HG03442 (cell line): ENCODE measurements around the gene WDR49.

ENCODE experiments used
- ATAC-seq: cut with Tn5 transposase; IDR thresholded peaks from one replicate; pipeline ENCODE4 v1.9.1; 2021; ENCODE audit warnings: mild to moderate bottlenecking, moderate library complexity; ENCODE audit not compliant: unreplicated experiment

Gene WDR49

DNA sequence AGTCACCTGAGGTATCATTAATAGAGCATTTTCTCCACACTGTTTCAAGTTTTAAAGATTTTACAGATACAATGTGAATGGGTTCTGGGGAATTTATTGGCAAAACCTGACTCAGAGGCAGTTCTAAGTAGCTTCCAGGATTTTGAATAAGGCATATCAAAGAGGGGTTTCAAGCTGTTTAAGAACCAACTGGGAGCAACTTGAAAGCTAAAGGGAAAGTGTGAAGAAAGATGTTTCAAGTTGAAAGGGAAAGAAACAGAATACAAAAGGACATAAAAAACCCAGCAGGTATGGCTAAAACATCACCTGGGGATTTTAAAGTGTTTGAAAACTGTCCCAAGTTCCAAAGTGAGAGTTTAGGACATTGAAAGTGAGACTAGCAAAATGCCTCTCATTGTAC lies 162.1 kb downstream of the WDR49 start:
- no peak for ATAC-seq

DNA sequence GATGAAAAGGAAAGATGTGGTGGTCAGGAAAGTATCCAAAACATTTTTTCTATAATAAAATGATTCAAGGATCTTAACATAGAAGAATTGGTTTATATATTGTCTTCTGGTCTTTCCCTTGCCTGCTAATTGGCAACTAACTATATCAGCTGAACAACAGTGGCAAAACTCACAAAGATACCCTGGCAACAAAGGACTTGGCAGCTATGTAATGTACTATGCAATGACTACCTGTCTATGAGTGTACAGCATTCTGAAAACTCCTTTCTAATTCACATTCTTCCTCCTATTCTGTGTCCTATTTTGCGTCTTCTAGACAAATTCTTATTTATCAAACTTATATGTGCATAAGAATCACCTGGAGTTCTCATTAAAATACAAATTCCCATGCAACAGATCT lies 164.2 kb downstream of the WDR49 start:
- no peak for ATAC-seq

DNA sequence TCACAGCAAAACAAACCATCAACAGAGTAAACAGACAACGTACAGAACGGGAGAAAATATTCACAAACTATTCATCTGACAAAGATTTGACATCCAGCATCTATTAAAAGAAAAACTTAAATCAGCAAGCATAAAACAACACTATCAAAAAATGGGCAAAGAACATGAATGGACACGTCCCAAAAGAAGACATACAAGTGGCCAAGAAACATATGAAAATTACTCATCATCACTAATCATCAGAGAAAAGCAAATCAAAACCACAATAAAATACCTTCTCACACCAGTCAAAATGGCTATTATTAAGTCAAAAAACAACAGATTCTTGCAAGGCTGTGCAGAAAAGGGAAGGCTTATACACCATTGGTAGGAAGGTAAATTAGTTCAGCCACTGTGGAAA lies 166.2 kb downstream of the WDR49 start:
- no peak for ATAC-seq

DNA sequence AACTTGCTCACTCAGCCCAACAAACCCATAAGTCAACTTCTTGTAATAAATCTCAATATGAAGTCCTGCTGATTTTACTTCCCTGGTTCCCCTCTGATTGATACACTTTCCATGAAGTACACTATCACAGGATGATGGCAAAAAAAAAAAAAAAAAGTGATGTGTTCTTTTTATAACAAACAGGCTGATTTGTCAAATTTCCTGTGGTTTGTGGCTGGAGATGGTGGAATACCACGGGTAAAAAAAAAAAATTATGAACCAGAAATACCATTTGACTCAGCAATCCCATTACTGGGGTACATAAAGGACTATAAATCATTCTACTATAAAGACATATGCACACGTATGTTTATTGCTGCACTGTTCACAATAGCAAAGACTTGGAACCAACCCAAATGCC lies 169.2 kb downstream of the WDR49 start:
- no peak for ATAC-seq

DNA sequence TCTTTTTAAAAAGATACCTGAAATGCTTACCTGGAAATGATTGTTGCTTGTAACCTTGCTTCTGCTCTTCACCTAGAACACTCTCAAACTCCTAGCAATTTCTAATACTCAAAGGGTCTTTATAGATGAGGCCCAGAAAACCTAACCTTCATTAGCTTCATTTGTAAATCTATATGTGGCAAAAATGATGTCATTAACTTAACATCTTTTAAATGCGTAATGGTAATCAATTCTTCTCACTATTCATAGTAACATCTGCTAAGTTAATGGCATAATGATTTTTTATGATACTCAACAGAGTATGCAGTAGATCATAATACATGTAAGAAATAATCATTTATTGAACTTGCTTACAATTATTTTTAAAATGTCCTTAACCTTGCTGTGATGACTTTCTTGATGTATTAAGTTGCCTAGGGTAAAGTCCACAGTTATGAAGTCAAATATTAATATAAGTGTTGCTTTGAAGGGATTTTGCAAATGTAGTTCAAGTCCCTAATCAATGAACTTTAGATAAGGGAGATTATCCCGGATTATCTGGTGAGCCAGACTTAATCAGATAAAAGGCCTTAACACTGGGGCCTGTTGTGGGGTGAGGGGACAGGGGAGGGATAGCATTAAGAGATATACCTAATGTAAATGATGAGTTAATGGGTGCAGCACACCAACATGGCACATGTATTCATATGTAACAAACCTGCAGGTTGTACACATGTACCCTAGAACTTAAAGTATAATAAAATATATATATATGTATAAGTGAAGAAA lies 169.8 kb downstream of the WDR49 start:
- no peak for ATAC-seq

DNA sequence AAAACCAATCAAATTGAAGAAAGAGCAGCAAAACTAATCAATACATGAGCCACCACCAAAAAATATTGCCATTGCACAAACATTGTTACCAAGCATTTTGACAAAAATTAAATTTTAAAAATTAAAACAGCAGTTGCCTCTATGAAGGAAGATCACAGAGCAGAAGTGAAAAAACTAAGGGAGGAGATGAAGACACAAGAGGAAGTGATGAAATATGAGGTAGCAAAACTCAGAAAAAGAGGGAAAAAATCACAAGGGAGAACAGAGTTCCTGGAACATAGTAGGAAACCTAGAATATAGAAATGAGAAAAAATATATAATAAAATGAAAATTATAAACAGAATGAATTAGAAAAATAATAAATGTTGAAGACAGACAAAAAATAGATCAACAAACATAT lies 172.6 kb downstream of the WDR49 start:
- no peak for ATAC-seq

DNA sequence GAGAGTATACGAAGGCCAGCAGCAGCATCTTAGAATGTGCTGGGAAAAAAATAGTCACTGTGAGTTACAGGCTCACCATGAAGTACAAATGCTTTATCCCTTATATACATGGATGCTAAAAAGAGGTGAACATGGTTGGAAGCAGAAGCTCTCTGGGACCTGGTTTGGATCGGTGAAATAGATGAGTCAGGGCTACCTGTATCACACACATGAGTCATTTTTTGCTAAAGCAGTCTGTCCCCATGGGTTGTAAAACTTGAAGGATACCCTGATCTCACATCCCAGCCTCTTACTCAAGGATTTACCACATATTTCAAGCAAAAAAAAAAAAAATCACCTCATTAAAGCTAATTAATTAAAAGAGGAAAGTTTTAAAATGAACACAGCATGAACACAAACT lies 173.0 kb downstream of the WDR49 start:
- no peak for ATAC-seq

DNA sequence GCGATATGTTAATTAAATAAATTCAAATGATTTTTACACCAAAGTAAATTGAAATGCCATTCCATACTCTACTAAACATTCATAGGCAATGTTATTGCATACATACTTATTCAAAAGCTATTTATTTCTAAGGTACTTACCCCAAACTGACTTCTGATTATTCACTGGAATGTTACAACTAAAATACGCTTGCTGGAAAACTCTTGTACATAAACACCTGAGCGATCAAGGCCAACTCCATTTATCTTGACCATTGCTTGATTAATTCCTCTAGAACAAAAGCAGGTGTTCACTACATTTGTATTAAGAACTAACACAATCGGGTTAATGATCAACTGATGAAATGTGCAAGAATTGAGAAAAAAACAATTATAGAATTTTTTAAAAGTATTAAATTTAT lies 179.9 kb downstream of the WDR49 start, which contains the start of gene SERPINI2:
Gene SERPINI2, minus strand, starts transcription at position 180 of the 400 bp plus-strand sequence. CDS start 2,208 bp downstream, outside the sequence.
- ATAC-seq, result no peak

DNA sequence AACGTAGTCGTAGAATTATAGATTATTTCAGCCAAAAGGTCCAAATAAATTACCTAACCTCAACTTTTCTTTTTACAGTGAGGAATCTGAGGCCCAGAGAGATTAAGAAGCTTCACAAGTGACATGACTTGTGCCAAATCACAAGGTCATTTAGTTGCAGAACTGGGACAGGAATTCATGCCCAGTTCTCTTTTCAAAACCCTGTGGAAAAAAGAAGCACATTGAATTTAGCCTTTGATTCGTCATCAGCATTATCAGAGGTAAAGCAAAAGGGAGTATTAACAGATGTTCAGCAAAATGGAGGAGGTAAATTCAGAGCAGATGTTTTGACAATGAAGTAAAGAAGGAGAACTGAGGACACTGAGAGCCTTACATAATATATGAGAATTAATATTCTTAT lies 184.4 kb downstream of the WDR49 start:
- ATAC-seq, result no peak

DNA sequence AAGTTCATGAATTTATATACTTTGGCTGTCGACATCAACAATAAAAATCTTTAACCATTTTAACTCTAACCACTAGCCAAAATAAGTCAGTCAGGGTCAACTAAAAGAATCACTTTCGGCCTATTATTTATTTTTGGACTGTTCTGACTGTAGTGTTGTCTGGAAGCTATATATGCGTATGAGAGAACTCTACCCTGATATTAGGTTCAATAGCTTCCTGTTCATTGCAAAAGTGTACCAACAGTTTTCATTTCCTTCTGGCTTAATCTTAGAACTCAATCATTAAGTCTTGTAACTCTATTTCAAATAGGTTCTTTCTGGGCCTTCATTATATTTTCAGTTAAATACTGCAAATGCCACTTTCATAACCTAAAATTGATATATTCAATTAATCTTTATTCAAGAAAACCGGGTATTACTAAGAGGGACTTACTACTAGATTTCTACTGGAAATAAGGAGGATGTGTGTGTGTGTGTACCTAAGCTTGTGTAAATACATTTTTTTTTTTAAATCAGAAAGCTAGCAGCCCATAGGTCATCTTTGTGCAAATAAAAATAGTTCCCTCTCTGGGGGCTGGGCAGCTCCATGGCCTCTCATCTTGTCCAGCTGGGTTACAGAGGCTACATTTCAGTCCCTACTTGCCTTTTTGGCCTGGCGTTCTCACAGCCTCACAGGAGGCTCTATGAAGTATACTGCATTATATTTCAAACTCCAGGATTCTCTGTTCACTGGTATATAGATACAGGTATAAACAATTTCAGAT lies 185.7 kb downstream of the WDR49 start:
- no peak for ATAC-seq

DNA sequence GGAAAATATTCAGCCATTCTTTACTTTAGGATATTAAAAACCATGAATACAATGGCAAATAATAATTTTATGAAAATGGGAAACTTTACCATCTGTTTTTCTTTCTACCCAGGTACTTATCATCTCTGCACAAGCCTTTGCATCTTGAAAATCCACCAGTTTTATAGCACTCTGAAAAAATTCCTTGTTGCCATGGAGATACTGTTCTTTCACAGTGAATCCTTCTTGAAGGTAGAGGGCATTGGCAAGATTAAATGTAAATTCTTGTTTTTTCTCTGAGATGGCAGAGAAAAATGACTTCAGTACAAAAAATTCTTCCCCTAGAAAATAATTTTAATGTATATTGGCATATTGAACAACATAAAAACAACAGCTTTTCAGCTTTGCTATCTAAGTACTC lies 186.8 kb downstream of the WDR49 start:
- ATAC-seq, result no peak

DNA sequence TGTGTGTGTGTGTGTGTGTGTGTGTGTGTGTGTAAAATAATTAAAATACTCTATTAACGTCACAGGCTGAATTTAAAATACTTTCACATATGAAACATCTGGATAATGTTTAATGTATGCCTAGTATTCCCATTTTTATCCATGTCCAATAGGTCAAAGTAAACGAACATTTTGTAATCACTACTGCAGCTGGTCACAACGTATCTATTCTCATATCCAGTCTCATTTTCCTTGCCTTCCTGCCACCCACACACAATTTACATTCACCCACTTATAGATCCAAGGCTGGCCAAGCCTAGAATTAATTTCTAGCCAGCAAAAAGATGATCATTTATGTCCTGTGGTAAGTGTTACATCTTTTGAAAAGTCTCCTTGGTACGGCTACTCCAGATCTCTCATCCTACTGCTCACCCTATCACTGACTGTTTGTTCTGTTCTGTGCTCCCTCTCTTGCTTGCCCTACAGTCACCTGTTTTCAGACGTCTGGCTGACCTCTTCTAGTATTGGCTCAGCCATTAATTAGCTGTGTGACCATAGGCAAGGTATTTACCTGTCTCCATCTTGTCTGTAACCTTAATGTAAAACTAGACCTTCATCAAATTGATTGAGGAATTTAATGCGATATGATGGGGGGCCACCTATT lies 197.5 kb downstream of the WDR49 start:
- no peak for ATAC-seq

DNA sequence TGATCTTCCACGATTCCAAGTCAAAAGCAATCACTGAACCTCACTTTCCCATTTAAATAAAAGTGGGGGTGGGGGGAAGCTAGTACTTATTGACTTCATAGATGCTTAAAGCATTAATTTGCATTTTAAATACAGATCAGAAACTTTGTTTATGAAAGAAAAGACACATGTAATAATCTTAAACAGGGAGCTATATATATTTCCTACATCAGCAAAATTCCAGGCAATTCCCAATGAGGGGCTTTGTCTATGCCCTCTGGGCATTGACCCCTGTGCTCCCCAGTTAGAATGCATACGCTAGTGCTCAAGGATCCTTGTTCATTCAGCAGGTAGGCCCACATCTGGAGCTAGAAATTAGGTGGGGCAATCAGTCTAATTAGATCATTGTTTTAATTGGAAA lies 199.9 kb downstream of the WDR49 start:
- ATAC-seq, result no peak

DNA sequence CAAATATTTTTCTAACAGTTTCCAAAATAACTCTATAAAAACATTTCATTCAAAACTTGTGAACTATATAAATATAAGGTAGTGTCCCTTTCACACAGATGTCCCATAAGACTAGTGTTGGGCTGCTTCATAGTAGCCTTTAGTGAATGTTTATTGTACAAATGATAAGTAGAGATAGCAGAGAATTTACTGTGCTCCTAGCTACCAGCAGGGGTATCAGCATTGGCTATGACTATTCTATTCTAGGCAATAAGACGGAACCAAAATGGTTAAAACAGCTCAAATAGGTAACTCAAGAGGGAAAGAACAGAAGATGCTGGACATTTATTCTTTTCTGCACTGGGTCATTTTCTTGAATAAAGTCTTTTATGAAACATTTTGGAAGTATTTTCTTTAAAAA lies 202.5 kb downstream of the WDR49 start:
- no peak for ATAC-seq

DNA sequence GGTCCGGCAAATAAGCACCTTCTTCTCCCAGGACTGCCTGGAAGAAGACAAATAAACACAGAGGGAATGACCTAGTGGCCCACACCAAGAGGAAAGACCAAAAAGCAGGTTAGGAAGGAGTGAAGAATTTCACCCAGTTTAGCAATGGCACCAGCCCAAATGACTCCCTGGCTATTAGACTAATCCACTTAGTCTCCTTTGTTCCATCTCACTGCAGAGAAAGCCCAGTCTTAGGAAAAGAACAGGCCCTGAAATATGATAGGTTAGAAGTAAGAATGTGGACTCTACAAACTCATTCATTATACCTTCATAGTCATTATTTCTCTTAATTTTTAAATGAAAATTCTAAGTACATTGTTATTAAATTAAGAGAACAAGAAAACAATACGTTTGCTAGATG lies 203.1 kb downstream of the WDR49 start:
- ATAC-seq, result no peak

DNA sequence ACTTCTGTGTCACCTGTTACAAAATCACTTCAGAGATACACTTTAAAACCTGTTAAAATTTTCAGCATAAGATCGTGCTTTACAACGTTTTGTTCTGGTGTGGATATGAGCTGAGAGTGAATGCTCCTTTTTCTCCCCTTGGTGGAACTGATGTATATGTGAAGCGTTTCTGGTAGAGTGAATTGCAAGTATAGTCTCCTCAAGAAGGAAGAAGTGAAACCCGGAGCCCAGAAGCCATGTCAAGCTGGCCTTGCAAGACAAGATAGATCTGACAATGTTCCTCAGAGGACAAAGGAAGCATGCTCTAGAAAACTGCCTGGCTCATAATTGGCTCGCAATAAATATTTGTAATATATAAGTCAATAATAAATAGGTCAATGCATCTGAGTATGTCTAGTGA lies 203.5 kb downstream of the WDR49 start:
- ATAC-seq, result no peak

DNA sequence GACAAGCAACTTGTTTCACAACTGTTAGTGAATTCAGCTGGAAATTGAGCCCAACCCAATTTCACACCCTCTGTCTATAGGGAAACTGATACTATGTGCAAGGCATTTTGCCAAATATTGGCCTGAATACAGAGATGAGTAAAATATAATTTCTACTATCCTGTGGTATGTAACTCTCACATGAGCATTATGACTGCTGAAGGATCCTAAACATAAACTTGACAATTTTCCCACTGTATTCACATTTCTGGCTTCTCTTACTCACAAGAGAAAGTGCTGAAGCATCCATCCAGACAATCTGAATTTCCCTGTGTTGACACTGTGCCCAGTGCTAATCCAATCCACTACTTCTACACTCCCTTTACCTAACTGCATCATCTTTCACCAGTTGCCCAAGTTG lies 208.3 kb downstream of the WDR49 start:
- no peak for ATAC-seq

DNA sequence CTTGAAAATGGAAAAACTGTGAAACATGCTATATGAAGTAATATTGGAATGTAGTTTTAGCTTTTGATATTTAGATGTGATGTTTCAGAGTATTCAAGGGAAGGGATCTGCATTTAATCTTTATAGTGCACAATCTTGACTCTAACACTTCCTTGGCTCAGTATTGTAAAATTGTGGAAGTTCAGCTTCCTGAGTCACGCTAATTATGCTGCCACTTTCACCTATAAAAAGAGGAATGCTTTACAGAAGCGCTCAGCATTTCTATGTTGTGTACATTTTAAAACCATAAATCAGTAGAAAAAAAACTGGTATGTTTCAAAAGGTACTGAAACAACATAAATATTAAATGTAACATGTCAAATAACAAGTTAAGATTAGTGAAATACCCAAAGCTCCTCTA lies 212.5 kb downstream of the WDR49 start:
- no peak for ATAC-seq

DNA sequence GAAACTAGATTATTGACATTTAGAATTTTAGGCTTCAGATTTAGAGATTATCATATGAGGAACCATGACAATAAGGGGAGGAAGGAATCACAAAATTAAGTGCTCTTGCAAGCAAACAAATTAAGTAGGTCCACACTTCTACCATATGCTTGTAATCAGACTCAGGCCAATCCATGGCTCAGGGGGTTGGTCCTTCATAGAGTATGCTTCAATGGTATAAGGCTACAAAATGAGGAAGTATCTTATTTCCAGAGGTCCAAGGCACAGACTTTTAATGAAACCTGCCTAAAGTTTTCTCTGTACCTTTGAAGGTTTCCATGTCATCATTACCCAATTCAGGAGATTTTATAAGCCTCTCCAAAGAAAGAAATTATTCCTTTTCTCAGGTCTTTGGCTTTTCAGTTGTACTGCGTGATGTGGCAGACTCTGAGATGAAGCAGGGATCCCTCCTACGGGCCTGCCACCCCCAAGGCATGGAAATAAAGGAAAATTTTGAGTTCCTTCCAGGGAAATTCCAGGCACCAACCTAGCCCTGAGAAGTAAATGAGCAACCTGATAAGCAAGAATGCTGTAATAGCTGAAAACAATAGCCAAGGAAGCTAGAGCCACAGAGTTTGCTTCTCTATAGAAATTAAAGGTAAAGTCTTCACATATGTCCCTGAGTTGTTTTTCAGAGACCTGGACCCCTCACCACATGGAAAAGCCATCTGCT lies 216.2 kb downstream of the WDR49 start:
- no peak for ATAC-seq
